NCI-H128 (cell line): Measurements from ENCODE around the gene CD58.

Experiments used
- DNase-seq: peaks from one replicate; lab custom pipeline; 2025; ENCODE audit not compliant: unreplicated experiment; lab: John Stamatoyannopoulos, UW

CD58 gene

DNA sequence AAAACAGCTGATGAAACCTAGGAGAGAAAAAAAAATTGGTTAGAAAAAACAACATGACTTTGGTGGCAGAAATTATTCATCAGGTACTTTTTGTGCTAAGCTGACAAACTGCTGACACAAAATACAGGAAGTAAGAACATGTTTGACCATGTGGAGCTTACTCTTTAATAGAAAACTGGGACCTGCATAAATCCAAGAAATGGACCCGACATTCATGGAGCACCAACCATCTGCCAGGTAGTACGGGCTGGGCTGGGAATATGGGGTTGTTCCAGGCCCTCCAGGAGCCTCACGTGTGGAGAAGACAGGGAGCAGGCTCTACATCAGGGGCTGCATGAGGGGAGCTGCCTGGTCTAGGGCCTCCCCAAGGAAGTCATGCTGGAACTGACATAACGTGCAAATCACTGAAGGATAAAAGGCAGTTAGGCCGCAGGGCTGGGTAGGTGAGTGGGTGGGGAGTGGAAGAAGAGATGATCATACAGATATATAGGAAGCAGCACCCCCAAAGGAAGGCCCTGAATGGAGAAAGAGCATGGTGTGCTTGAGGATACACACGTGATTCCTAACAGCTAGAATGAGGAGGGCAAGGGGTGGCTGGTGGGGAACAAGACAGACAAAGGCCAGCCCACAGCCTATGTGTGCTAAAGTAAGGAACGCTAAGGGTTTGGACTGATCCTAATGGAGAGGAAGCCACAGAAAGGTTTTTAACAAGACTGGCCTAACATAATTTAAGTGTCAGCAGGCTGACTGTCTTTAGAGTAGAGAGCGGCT is 26.1 kb downstream of the CD58 start:
- no peak for DNase-seq

DNA sequence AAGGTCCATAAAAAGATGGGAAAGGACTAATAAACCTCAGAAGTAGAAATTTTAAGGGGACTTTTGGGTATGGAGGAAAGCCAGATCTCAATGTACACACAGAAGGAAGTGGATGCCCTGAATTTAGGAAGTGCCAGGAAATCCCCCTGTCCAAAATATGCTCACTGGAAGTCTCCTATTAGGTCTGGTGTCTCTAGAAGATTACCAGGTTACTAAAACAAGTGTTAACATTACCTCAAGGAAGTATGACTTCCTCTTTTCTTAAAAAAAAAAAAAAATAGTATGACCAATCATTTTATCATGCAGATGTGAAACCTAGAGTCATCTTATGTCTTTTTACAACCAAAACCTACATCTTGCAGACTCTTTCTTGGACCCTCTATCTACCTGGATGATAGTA is 30.7 kb downstream of the CD58 start:
- DNase-seq = no peak

DNA sequence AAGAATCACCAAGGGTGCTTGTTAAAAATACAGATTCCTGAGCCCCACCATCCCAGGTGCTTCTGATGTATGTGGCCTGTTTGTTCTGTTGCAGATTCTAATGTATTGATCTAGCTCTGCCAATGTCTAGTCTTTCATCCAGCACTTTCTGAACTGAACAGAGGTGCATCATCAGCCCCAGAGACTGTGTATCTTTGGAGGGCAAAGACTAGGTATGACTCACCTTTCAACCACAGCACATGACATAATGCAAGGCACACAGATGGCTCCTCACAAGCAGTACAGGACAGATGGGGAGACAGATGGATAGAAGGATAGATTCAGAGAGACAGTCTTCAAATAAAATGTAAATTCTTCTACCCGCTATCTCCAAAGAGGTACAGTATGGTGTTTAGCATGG is 32.3 kb downstream of the CD58 start:
- DNase-seq = no peak

DNA sequence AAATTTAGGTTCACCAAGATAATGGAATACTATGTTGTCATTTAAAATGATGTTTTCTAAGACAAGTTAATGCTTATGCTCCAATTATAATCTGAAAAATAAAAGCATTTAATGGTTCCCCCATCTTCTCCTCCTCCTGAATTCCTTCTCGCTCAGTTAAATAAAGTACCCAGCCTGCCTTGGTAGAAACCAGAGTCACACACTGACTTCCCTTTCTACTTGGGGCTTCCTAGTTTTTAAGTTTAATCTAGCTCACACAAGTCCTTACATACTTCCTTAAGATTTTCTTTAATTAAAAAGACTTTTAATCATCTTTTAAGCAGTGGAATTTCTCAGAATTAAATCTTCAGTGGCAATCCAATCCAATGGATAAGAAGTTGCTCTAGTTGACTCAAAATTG is 32.9 kb downstream of the CD58 start:
- DNase-seq = no peak

DNA sequence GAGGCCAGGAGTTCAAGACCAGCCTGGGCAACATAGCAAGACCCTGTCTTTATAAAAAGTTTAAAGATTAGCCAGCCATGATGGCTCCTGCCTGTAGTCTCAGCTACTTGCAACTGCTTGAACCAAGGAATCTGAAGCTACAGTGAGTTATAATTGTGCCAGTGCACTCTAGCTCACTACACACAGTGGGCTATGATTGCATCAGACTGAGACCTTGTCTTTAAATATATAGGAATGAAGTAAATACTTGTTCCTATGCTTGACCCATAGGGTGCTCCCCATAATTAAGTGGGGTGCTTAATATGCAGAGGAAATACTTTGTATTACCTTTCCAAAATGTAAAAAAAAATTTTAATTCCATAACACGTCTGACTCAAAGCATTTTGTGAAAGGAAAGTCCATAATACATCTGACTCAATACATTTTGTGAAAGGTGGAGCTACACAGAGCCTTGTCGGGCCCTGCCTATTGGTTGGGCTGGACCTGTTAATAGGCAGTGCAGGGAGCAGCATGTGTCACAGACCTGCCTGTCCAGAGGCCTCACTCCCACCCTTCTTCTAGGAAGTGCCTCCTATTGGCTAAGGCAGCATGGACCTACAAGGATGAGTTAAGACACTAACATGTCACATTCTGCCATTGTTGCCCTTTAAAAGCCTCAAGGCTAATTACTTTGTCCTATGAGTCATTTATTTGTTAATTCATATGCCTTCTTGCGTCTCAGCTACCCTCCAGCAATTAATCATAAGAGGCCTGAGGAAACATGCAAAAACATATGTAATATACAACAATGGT is 33.6 kb downstream of the CD58 start:
- DNase-seq = no peak

DNA sequence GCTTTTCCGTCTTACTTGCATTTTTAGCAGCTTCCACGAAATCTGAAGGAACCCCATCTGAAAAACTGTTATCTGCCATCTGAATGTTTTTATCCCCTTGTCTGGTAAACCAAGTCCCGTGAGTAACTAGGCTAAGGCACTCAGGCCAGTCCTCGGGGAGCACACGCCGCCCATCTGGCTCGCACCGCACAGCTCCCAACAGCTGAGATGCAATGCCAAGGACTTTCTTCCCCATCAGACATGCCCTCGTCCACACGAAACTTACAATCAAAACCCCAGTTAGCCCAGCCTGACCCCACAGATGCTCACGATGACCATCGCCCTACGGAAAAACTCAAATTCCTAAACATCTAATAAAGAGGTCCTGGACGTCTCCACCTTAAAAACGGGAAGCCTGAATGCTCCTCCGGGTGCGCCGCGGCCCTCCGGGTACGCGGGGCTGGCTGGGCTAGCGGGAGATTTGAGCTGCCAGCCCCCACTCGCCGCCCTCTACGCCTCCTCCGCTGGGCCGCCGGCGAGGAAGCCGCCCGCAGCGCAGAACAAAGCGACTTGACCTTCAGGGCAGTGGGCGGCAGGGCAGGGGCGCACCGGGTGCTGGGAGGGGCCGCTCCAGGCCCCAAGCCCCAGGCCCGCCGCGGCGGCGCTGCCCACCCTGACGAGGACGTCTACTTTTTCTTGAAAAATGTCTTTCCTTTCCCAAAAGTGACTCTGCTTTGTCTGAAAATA is 36.6 kb downstream of the CD58 start:
- DNase-seq = no peak

DNA sequence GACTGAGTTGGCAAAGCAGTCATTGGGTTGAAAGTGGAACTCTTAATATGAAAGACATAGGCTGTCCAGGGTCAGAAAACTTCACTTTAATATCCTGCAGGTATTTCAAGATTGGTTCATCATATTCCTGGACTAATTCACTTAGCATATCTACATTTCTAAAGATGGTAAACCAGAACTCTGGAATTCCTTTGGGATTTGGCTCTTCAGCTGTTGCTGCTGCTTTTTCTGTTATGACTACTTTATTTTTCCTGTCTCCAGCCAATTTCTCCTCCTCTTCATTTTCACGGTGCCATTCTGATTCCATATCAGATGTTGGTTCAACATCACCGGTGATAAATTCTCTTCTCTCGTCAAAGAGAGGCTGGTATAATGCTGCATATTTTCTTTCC is 37.4 kb downstream of the CD58 start:
- no peak for DNase-seq

DNA sequence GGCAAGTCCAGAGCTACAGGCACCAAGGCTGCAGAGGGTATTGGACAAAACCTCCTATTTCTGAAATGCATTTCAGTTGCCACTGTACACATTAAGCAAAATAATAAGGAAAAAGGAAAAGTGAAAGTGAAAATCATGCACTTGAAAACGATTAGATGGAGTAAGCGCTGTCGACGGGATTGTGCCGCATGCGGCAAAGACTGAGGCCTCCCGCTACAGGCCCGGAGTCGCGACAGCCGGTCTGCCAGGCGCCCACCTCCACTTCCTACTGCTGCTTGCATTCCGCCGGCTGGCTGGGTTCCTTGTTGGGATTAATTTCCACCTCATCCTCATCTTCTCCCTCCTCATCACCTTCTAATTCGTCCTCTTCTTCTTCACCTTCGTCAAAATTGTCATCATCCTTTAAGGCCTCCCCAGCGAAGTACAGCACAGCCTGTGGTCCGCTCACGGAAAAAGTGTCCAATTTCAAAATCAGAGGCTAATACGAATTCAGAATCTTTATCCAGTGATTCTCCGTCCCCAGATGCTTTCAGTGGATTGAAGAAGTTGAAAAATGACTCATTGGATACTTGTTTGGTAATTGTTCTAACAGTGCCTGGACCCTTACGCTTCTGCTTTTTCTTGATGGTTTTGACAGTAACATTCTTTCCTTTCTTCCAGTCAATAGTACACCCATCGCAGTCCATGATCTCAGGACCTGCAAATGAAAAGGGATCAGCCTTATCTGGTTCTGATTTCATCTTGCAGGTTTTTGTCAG is 38.0 kb downstream of the CD58 start:
- DNase-seq = no peak

DNA sequence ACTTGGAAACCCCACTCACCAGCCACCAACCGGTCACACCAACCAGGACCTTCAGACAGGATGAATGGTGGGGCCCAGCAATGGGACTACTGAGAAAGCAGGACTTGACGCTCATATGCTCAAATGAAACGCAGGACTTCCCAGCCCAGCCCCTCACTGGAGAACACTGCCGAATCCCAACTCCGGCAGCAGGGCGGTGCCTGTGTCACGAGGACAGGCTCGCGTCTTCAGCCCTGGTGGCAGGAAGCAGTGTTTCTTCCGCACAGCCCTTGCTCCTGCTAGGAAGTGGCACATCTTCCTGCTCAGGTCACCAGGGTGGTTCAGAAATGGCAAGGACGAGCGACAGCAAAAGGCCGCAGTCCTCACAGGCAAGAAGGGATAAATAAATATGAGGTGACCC is 38.9 kb downstream of the CD58 start:
- DNase-seq = no peak

DNA sequence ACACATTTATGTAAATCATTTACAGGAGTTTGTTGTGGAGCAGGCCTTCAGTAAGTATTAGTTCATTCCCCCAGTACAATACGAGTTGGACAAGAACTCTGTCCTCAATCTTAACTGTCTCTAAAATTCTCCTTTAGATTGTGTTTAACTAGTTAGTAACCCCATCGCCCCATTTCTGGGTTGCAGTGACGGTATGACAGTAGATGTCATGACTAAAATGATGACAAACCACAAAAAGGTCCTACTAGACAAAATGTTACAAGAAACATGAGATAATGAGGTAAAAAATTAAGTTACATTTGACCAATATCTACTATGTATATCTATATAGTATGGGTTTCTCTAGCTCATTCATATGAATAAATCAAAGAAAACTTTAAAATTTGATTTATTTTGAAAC is 41.1 kb downstream of the CD58 start:
- DNase-seq = no peak

DNA sequence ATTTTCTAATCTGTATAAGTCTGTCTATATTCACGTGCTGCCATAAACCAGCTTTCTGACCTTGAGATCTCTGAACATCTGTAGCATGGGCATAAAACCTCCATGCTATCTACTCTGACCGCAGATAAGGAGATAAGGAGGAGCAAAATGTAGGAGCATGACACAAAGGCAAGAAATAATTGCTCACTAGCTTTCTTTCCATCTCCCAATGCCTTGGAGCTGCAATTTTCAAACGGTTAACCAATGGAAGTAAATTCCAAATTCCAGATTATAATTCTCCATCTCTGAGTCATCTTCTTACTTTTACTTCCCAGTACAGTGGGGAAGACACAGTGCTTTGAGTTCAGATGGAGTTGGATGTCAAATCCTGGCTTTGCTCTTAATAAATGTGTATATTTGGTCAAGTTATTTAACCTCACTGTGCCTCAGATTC is 41.6 kb downstream of the CD58 start:
- DNase-seq = no peak

DNA sequence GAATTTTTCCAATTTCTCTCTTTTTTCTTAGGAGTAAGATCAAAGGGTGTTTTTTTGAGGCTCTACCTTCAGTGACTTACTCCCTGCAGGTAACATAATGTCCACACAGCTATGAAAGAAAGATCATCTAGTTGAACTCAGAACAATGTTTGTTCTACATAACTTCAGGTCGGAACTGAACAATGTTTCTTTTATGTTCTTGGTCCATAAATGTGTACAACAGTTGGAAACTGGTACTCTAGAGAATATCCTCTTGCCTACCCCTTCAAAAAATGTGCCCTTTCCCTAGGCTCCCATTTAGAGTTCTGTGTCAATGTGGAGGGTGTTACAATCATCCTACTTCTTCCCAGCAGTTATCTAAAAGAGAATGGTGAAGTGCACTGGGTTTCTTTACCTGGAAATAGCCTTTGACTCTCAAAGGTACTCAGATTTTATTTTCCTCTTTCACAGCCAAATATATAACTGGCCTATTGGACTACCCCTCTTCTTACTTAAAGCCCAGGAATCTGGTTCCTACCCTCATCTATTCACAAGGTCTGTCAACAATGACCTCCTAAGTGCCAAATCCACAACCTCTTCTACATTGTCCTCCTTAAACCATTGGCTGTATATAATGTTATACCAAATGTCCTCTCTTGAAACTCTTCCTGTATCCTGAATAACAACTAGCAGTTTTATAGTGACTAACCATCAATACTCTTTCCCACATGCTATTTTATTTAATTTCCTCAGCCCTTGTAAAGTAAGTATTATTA is 42.3 kb downstream of the CD58 start:
- DNase-seq = no peak

DNA sequence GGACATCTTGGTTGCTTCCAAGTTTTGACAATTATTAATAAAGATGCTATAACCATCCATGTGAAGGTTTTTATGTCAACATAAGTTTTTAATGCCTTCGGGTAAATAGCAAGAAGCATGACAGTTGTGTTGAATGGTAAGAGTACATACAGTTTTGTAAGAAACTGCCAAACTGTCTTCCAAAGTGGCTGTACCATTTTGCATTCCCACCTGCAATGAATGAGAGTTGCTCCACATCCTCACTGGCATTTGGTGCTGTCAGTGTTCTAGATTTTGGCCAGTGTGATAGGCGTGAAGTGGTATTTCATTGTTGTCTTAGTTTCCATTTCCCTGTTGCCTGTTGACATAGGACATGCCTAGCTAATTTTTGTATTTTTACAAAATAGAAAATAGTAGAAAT is 45.4 kb downstream of the CD58 start:
- no peak for DNase-seq

DNA sequence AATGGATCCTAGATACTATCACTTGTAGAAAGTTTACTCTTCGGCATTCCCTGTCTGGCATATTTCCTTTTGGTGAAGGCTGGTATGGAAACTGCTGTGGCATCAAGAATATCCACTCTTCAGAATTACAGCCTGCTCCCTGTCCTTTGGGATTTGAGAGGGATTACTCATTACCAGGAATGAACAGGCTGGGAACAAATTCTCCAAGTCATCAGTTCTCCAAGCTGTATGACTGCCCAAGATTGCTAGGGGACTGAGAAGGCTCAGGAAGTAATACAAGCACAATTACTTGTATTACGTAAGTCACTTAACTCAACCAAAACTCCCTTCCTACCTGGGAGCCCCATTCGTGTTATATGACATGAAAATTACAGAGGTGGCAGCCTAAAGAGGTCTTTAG is 49.6 kb downstream of the CD58 start:
- no peak for DNase-seq

DNA sequence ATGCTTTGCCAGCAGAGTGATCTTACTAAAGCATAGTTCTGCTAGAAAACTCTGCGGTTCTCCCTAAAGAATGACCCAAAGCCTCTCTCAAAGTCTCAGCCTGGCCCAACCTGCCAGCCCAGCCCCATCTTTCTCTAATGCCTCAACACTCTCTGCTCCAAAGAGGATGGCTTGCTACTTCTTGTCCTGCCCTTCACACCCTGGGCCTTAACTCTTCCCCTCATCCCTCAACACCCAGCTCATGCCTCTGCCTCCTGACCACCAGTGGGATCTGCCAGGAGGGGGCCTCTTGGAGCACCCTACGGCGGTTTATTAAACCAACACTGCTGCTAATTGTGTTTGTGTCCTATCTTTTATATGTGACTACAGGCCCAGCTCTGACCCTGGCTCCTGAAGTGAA is 52.4 kb downstream of the CD58 start:
- DNase-seq = no peak

DNA sequence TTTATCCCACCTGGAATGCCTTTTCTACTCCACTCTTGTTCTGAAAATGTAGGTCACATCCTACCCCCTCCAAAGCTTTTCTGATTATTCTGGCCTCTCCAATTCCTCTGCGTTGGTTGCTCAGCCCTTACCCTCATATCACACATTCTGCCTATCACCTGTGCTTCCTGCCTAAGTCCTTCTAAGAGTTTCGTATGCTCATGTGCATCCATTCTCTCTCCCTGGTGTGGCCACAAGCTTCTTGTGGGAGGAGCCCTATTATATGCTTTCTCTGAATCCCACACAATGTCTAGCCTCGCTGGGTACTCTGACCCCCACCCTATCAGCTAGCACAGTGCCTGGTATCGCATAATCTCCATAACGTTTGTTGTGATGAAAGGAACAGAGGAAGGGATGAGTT is 54.2 kb downstream of the CD58 start:
- no peak for DNase-seq

DNA sequence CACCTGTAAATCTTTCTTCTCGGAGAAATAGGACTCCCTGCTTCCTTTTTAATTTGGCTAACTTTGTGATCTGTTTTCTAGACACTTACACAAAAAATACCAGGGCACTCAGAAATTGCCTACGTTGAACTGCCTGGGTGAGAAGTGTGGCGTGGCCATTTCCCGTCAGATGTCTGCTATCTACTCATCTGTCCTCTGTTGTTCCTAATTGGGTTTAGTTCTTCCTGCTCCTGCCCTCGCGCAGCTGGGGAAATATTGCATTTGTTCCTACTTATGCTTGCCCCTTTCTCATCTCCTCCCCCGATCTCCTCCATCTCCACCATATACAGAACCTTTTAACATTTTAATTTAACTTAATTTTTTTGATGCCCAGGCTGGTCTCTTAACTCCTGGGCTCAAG is 55.1 kb downstream of the CD58 start:
- no peak for DNase-seq

DNA sequence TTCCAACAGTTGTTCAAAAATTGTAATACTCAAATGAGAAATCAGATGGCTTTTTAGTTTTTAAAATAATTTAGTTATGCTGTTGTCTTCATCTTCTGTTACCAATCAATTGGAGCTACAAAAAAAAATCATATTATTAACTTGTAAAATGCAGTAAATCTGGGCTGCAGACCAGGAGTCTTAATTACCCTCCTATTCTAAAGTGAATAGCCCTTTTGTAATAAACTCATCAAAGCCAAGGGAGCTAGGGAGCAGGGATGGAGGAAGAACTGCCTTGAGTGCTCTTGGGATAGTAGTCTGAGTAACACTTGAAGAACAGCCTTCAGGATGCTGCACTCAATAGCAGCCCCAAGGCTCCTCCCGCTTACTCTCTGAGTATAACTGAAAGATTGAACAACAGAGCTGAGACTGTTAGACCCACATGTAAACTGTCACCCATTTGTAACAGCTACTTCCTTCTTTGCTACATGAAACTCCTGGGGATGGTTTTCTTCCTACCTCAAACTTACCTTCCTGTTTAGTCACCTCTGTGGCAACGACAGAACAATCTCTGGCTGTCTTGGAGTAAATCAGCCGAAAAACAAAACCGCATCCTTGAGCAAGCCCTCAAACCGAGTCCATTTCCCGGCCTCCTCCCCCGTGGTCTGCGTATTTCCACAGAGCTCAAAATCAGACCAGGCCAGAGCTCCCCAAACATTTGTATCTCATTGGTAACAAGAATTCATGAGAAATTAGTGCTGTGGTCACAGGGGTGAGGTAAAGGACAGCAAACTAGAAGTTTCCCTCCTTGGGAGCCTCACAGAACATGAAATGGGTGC is 55.9 kb downstream of the CD58 start:
- no peak for DNase-seq

DNA sequence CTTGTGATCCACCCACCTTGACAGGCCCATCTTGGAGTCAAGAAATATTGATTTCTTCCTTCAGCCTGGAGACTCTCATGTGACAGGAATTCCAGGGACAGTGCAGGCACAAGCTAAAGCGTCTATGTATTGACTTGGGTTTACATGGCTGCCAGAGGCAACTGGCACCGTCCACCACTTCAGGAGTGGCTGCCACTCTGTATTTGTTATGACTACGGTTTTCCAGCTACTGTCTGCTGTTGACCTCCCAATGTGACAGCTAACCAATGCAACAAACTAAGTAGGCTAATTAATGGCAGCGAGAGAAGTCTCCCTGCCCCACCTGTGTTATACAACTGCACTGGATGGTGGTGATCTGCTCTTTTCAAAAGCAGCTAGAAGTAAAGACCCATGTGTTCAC is 56.9 kb downstream of the CD58 start:
- DNase-seq = no peak
